ENCODE results near the gene AASS.

DNA sequence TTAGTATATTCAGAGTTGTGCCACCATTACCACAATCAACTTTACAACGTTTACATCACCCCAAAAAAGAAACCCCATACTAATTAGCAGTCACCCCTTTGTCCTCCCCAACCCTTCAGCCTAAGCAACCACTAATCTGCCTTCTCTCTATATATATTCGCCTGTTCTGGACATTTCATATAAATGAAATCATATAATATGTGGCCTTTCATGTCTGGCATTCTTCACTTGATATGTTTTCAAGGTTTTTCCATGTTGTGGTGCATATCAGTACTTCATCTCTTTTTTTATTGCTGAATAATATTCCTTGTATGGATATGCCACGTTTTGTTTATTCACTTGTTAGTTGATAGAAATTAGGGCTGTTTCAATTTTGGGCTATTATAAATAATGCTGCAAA is 70.4 kb downstream of the AASS start:
- TF ChIP-seq, protein P1, sequence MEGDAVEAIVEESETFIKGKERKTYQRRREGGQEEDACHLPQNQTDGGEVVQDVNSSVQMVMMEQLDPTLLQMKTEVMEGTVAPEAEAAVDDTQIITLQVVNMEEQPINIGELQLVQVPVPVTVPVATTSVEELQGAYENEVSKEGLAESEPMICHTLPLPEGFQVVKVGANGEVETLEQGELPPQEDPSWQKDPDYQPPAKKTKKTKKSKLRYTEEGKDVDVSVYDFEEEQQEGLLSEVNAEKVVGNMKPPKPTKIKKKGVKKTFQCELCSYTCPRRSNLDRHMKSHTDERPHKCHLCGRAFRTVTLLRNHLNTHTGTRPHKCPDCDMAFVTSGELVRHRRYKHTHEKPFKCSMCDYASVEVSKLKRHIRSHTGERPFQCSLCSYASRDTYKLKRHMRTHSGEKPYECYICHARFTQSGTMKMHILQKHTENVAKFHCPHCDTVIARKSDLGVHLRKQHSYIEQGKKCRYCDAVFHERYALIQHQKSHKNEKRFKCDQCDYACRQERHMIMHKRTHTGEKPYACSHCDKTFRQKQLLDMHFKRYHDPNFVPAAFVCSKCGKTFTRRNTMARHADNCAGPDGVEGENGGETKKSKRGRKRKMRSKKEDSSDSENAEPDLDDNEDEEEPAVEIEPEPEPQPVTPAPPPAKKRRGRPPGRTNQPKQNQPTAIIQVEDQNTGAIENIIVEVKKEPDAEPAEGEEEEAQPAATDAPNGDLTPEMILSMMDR (IDR thresholded peaks at IDR 0.05): no peak
- TF ChIP-seq POLR2A (IDR thresholded peaks at IDR 0.05): no peak

Data from vagina (tissue), 2 donors.